HCT116 (cell line): Measurements from ENCODE around the gene CTTN. TPM values are rescaled to one million over a fixed set of nuclear protein-coding genes. Genes with fewer than 3 reads are reported as not detected.
A peak's percentile ranks its signal among the peaks of the same experiment; 100 is the strongest.

Experiments used
- ATAC-seq: fragments of 200-7000 bp; cut with Tn5 transposase; 2 replicates; pipeline ENCODE4 v1.9.1; 2020; ENCODE audit warnings: mild to moderate bottlenecking, moderate library complexity
- BruUV-seq: library from RNA; stranded (reverse); fragments of 400-500 nt; replicated peaks from 2 replicates; lab custom pipeline; 2021; lab: Mats Ljungman, UMichigan
- CTCF ChIA-PET: fragments of 300-600 bp; sonication (Branson Sonifier 250); formaldehyde crosslinking; loops from one replicate; lab custom pipeline; 2021; ENCODE audit warnings: antibody characterized with exemption; lab: Charles Lee
- POLR2A ChIA-PET: fragments of 300-600, 350-600 bp; sonication (Branson Sonifier 250); formaldehyde crosslinking; loops from one replicate; lab custom pipeline; 2021; ENCODE audit warnings: antibody characterized with exemption; lab: Charles Lee
- RAD21 ChIA-PET, 2 experiments: fragments of 300-600 bp; sonication (Branson Sonifier 250); formaldehyde crosslinking; loops; one replicate each; lab custom pipeline; 2023; ENCODE audit warnings: low total read pairs in 2 of 2; ENCODE audit not compliant: uncharacterized antibody in 2 of 2, unreplicated experiment in 2 of 2, low non-redundant PET in 1 of 2; lab: Charles Lee
- DNase-seq: peaks from one replicate; pipeline ENCODE4 v3.0.0-alpha.2; 2010; ENCODE audit warnings: low read depth, low spot score
- H2AFZ ChIP-seq: fragments of 200-600 bp; shearing (Covaris generic), sonication (generic); 2 replicates; pipeline ENCODE4 v1.6.1; 2017; ENCODE audit warnings: low read depth, mixed run types, mixed read lengths, antibody characterized with exemption, low read length; ENCODE audit not compliant: poor library complexity, severe bottlenecking
- H3K27ac ChIP-seq: 2 replicates; pipeline ENCODE4 v1.5.1; 2012; ENCODE audit warnings: low read depth, low read length
- H3K27me3 ChIP-seq: fragments of 200-600 bp; sonication (generic); 2 replicates; pipeline ENCODE4 v1.6.1; 2016; ENCODE audit warnings: mixed run types, low read length, mixed read lengths; ENCODE audit not compliant: insufficient read depth
- H3K36me3 ChIP-seq, 2 experiments: fragments of 200-500 bp in 1 of 2; fragments of 200-600 bp in 1 of 2; sonication (Bioruptor generic) in 1 of 2; sonication (generic) in 1 of 2; 2 replicates each; pipeline versions ENCODE4 v1.5.1 to v1.6.1; 2014 to 2016; ENCODE audit warnings: low read length in 2 of 2, inconsistent platforms in 1 of 2, mixed read lengths in 1 of 2, mixed run types in 1 of 2; ENCODE audit not compliant: insufficient read depth in 2 of 2, control insufficient read depth in 1 of 2
- H3K4me1 ChIP-seq, 2 experiments: fragments of 200-600 bp in 1 of 2; sonication (generic) in 1 of 2; 2 replicates each; pipeline versions ENCODE4 v1.5.1 to v1.6.1; 2012 to 2017; ENCODE audit warnings: low read length in 2 of 2, inconsistent platforms in 1 of 2, mild to moderate bottlenecking in 1 of 2, mixed read lengths in 1 of 2, mixed run types in 1 of 2, moderate library complexity in 1 of 2; ENCODE audit not compliant: insufficient read depth in 2 of 2, control insufficient read depth in 1 of 2
- H3K4me2 ChIP-seq: fragments of 200-600 bp; sonication (generic); 2 replicates; pipeline ENCODE4 v1.6.1; 2017; ENCODE audit warnings: mixed run types, low read length, mixed read lengths
- H3K4me3 ChIP-seq, 2 experiments: fragments of 200-600 bp in 1 of 2; sonication (generic) in 1 of 2; replicated peaks in 1 of 2; 2 replicates each; pipeline ENCODE4 v1.5.1; 2011 to 2016; ENCODE audit warnings: low read length in 2 of 2, control low read depth in 1 of 2, low read depth in 1 of 2, mild to moderate bottlenecking in 1 of 2, mixed read lengths in 1 of 2, mixed run types in 1 of 2
- H3K79me2 ChIP-seq: fragments of 200-600 bp; sonication (generic); 2 replicates; pipeline ENCODE4 v1.6.1; 2017; ENCODE audit warnings: mild to moderate bottlenecking, mixed run types, low read length, moderate library complexity, mixed read lengths; ENCODE audit not compliant: insufficient read depth
- H3K9ac ChIP-seq: fragments of 200-600 bp; sonication (generic); 2 replicates; pipeline ENCODE4 v1.6.1; 2016; ENCODE audit warnings: low read length, mixed read lengths
- H3K9me2 ChIP-seq: fragments of 200-600 bp; sonication (generic), shearing (Covaris generic); 2 replicates; pipeline ENCODE4 v1.6.1; 2017; ENCODE audit warnings: mixed run types, mild to moderate bottlenecking, moderate library complexity; ENCODE audit not compliant: insufficient read depth
- H3K9me3 ChIP-seq, 2 experiments: fragments of 200-500 bp in 1 of 2; fragments of 200-600 bp in 1 of 2; sonication (Bioruptor generic) in 1 of 2; sonication (generic) in 1 of 2; 2 replicates each; pipeline ENCODE4 v1.6.1; 2014 to 2017; ENCODE audit warnings: low read length in 2 of 2, mixed read lengths in 2 of 2, inconsistent platforms in 1 of 2, low read depth in 1 of 2, mild to moderate bottlenecking in 1 of 2, mixed run types in 1 of 2, moderate library complexity in 1 of 2; ENCODE audit not compliant: control insufficient read depth in 1 of 2, insufficient read depth in 1 of 2
- H4K20me1 ChIP-seq: fragments of 200-600 bp; sonication (generic), shearing (Covaris generic); 2 replicates; pipeline ENCODE4 v1.6.1; 2017; ENCODE audit warnings: mixed run types, mild to moderate bottlenecking, moderate library complexity; ENCODE audit not compliant: insufficient read depth
- ATF3 ChIP-seq: IDR thresholded peaks from 2 replicates; pipeline ENCODE4 v1.6.1; 2012
- CBX3 ChIP-seq: IDR thresholded peaks from 2 replicates; pipeline ENCODE4 v1.6.1; 2012; ENCODE audit warnings: low read depth
- CTCF ChIP-seq, 3 experiments: fragments of 200-600 bp in 1 of 3; sonication (generic) in 1 of 3; IDR thresholded peaks in 2 of 3; conservative IDR thresholded peaks in 1 of 3; 2 replicates each; pipeline ENCODE4 v1.5.1; 2012 to 2017; ENCODE audit warnings: low read depth in 2 of 3, low read length in 2 of 3, antibody characterized with exemption in 1 of 3, borderline replicate concordance in 1 of 3, control low read depth in 1 of 3, mild to moderate bottlenecking in 1 of 3, mixed read lengths in 1 of 3, mixed run types in 1 of 3, moderate library complexity in 1 of 3; ENCODE audit not compliant: insufficient read depth in 1 of 3
- EGR1 ChIP-seq: IDR thresholded peaks from 2 replicates; pipeline ENCODE4 v1.6.1; 2012; ENCODE audit warnings: low read depth
- ELF1 ChIP-seq: IDR thresholded peaks from 2 replicates; pipeline ENCODE4 v1.6.1; 2012; ENCODE audit warnings: low read depth, borderline replicate concordance
- EZH2 ChIP-seq: fragments of 200-600 bp; sonication (generic); IDR thresholded peaks from 2 replicates; pipeline ENCODE4 v1.6.1; 2017; ENCODE audit warnings: antibody characterized with exemption, mixed run types
- FOSL1 ChIP-seq: IDR thresholded peaks from 2 replicates; pipeline ENCODE4 v1.6.1; 2012; ENCODE audit warnings: low read depth
- JUND ChIP-seq: IDR thresholded peaks from 2 replicates; pipeline ENCODE4 v1.6.1; 2012
- MAX ChIP-seq: IDR thresholded peaks from 2 replicates; pipeline ENCODE4 v1.6.1; 2012
- POLR2A ChIP-seq: IDR thresholded peaks from 2 replicates; pipeline ENCODE4 v1.7.0; 2011; ENCODE audit warnings: borderline replicate concordance; ENCODE audit not compliant: insufficient read depth, insufficient read length; ENCODE audit errors: extremely low read depth
- POLR2AphosphoS5 ChIP-seq: IDR thresholded peaks from 2 replicates; pipeline ENCODE4 v1.6.1; 2011; ENCODE audit warnings: mild to moderate bottlenecking, low read depth, low read length, moderate library complexity
- RAD21 ChIP-seq: IDR thresholded peaks from 2 replicates; pipeline ENCODE4 v1.6.1; 2012; ENCODE audit warnings: low read depth, mild to moderate bottlenecking
- SIN3A ChIP-seq: IDR thresholded peaks from 2 replicates; pipeline ENCODE4 v1.6.1; 2012; ENCODE audit warnings: low read depth
- SP1 ChIP-seq: IDR thresholded peaks from 2 replicates; pipeline ENCODE4 v1.6.1; 2012; ENCODE audit warnings: low read depth
- SRF ChIP-seq: IDR thresholded peaks from 2 replicates; pipeline ENCODE4 v1.6.1; 2012; ENCODE audit warnings: low read depth
- TCF7L2 ChIP-seq: IDR thresholded peaks from 2 replicates; pipeline ENCODE4 v1.7.0; 2011; ENCODE audit warnings: borderline replicate concordance, inconsistent platforms; ENCODE audit not compliant: insufficient read depth, insufficient read length; ENCODE audit errors: extremely low read depth
- YY1 ChIP-seq: IDR thresholded peaks from 2 replicates; pipeline ENCODE4 v1.6.1; 2011; ENCODE audit warnings: low read length, low read depth, moderate library complexity, mild to moderate bottlenecking; ENCODE audit not compliant: insufficient replicate concordance; ENCODE audit errors: extremely low read depth
- ZFX ChIP-seq: fragments of 450-650 bp; IDR thresholded peaks from 2 replicates; pipeline ENCODE4 v1.6.1; 2017
- ZNF274 ChIP-seq: fragments of 200-500 bp; sonication (Bioruptor generic); IDR thresholded peaks from 2 replicates; pipeline ENCODE4 v1.6.1; 2014; ENCODE audit warnings: mild to moderate bottlenecking, low read depth, low read length, inconsistent platforms
- intact Hi-C: fragments of 100-400 bp; cut with micrococcal nuclease; formaldehyde crosslinking; loops from 2 replicates; pipeline ENCODE4 v1.10.0; 2022
- total RNA-seq: library from RNA; stranded (reverse); gene quantifications from one replicate; pipeline ENCODE4 v1.2.1, GENCODE V29; 2021; ENCODE audit not compliant: unreplicated experiment
- TF ChIP-seq, protein P1 (sequence below): IDR thresholded peaks from 2 replicates; pipeline ENCODE4 v1.6.1; 2012; ENCODE audit warnings: low read depth

Gene CTTN
- total RNA-seq, 1 experiment from 2014 or later, result 249 TPM

DNA sequence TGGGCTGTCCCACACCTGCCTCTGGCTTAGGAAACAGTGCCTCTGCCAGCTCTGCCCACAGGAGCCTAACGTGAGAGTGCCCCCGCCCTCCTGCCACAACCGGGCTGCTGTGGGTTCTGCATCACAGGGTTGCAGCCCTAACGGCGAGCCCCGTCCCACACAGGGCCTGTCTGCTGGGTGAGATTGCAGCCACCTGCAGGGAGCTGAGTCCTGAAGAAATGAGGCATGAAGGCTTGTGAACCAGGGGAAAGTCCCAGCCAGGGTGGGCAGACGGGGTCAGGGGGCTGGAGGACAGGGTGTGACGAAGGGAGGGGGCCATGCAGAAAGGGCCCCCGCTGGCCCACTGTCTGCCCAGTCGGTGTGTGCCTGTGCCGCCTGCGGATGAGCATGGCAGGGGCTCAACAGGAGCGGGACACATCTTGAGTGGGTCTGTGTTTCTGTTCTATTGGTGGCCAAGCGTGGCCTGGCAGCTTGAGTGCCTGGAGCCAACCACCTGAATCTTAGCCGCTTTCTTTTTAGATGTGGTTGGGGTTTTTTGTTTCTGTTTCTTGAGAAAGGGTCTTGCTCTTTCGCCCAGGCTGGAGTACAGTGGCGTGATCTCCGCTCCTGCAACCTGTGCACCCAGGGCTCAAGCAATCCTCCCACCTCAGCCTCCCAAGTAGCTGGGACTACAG, 38.9 kb downstream of the CTTN start:
- intact Hi-C loops, result no loop called here
- ATAC-seq (0 out of 2 replicates have a peak, but pooled peaks have one; percentile 16), DNase-seq (no peak)
- RAD21 ChIA-PET, result no interaction called here
- Histone ChIP-seq H2AFZ (no peak overlapping the region), H3K36me3 (peaks cover 29 to 41% of the 10 kb centered on the region in 2 experiments; a peak in 3 of 4 replicates), H3K4me3 (no peak overlapping the region), H3K9me2 (no peaks in the 10 kb centered on the region), H3K4me2 (no peak overlapping the region), H3K4me1 (no peaks in the 10 kb centered on the region), H3K27me3 (no peaks in the 10 kb centered on the region), H3K27ac (no peak overlapping the region), H4K20me1 (no peaks in the 10 kb centered on the region), H3K9ac (no peak overlapping the region), H3K79me2 (no peaks in the 10 kb centered on the region), H3K9me3 (no peaks in the 10 kb centered on the region)
- no TSS peak for BruUV-seq
- POLR2A ChIA-PET, result no interaction called here
- TF ChIP-seq ZFX (no peak), POLR2AphosphoS5 (no peak; the same call in 1 of the 2 replicates), YY1 (no peak), TCF7L2 (no peak), FOSL1 (no peak), ELF1 (no peak), EGR1 (no peak), POLR2A (no peak), SIN3A (no peak), CTCF (IDR thresholded peaks at IDR 0.05 in 2 of 3, conservative IDR thresholded peaks at IDR 0.05 in 1 of 3; ENCODE audit: borderline replicate concordance in 1 of 3, insufficient read depth in 1 of 3, low read depth in 2 of 3, low read length in 2 of 3) (no peak), RAD21 (no peak), SRF (no peak), ATF3 (no peak), SP1 (no peak), MAX (no peak), ZNF274 (no peak), JUND (no peak), EZH2 (no peak), CBX3 (no peak)
- TF ChIP-seq, protein P1, sequence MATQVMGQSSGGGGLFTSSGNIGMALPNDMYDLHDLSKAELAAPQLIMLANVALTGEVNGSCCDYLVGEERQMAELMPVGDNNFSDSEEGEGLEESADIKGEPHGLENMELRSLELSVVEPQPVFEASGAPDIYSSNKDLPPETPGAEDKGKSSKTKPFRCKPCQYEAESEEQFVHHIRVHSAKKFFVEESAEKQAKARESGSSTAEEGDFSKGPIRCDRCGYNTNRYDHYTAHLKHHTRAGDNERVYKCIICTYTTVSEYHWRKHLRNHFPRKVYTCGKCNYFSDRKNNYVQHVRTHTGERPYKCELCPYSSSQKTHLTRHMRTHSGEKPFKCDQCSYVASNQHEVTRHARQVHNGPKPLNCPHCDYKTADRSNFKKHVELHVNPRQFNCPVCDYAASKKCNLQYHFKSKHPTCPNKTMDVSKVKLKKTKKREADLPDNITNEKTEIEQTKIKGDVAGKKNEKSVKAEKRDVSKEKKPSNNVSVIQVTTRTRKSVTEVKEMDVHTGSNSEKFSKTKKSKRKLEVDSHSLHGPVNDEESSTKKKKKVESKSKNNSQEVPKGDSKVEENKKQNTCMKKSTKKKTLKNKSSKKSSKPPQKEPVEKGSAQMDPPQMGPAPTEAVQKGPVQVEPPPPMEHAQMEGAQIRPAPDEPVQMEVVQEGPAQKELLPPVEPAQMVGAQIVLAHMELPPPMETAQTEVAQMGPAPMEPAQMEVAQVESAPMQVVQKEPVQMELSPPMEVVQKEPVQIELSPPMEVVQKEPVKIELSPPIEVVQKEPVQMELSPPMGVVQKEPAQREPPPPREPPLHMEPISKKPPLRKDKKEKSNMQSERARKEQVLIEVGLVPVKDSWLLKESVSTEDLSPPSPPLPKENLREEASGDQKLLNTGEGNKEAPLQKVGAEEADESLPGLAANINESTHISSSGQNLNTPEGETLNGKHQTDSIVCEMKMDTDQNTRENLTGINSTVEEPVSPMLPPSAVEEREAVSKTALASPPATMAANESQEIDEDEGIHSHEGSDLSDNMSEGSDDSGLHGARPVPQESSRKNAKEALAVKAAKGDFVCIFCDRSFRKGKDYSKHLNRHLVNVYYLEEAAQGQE, result no peak
- CTCF ChIA-PET, result no interaction called here
